Ishikawa (cell line): ENCODE results near the gene TNFSF10.

Experiments
- CEBPB ChIP-seq: IDR thresholded peaks from 2 replicates; pipeline ENCODE4 v1.6.1; 2012
- CREB1 ChIP-seq: IDR thresholded peaks from 2 replicates; pipeline ENCODE4 v1.6.1; 2012; ENCODE audit warnings: low read depth
- EGR1 ChIP-seq: IDR thresholded peaks from 2 replicates; pipeline ENCODE4 v1.6.1; 2012
- EP300 ChIP-seq: IDR thresholded peaks from 2 replicates; pipeline ENCODE4 v1.6.1; 2012; ENCODE audit warnings: borderline replicate concordance
- FOXM1 ChIP-seq: IDR thresholded peaks from 2 replicates; pipeline ENCODE4 v1.6.1; 2012; ENCODE audit warnings: low read depth, borderline replicate concordance
- MAX ChIP-seq: IDR thresholded peaks from 2 replicates; pipeline ENCODE4 v1.6.1; 2012
- NFIC ChIP-seq: IDR thresholded peaks from 2 replicates; pipeline ENCODE4 v1.6.1; 2012
- RAD21 ChIP-seq: IDR thresholded peaks from 2 replicates; pipeline ENCODE4 v1.6.1; 2012; ENCODE audit warnings: low read depth
- TAF1 ChIP-seq: IDR thresholded peaks from 2 replicates; pipeline ENCODE4 v1.6.1; 2012; ENCODE audit warnings: low read depth, mild to moderate bottlenecking
- TCF12 ChIP-seq: IDR thresholded peaks from 2 replicates; pipeline ENCODE4 v1.6.1; 2012; ENCODE audit warnings: low read depth
- TEAD4 ChIP-seq: IDR thresholded peaks from 2 replicates; pipeline ENCODE4 v1.6.1; 2012
- USF1 ChIP-seq: IDR thresholded peaks from 2 replicates; pipeline ENCODE4 v1.6.1; 2012
- YY1 ChIP-seq: IDR thresholded peaks from 2 replicates; pipeline ENCODE4 v1.6.1; 2012; ENCODE audit warnings: low read depth
- ZBTB7A ChIP-seq: IDR thresholded peaks from 2 replicates; pipeline ENCODE4 v1.6.1; 2012; ENCODE audit warnings: low read depth
- TF ChIP-seq, protein P1 (sequence below): IDR thresholded peaks from 2 replicates; pipeline ENCODE4 v1.6.1; 2012; ENCODE audit warnings: low read depth, mild to moderate bottlenecking

TNFSF10 gene

GRCh38 chr3:172542999-172543398 is 19.8 kb upstream of the TNFSF10 start:
- TF ChIP-seq CREB1 (no peak), MAX (no peak), CEBPB (no peak), USF1 (no peak), NFIC (no peak), RAD21 (no peak), YY1 (no peak), ZBTB7A (no peak), TEAD4 (no peak), EP300 (no peak), FOXM1 (no peak), TAF1 (no peak), TCF12 (no peak)
- TF ChIP-seq, protein P1, sequence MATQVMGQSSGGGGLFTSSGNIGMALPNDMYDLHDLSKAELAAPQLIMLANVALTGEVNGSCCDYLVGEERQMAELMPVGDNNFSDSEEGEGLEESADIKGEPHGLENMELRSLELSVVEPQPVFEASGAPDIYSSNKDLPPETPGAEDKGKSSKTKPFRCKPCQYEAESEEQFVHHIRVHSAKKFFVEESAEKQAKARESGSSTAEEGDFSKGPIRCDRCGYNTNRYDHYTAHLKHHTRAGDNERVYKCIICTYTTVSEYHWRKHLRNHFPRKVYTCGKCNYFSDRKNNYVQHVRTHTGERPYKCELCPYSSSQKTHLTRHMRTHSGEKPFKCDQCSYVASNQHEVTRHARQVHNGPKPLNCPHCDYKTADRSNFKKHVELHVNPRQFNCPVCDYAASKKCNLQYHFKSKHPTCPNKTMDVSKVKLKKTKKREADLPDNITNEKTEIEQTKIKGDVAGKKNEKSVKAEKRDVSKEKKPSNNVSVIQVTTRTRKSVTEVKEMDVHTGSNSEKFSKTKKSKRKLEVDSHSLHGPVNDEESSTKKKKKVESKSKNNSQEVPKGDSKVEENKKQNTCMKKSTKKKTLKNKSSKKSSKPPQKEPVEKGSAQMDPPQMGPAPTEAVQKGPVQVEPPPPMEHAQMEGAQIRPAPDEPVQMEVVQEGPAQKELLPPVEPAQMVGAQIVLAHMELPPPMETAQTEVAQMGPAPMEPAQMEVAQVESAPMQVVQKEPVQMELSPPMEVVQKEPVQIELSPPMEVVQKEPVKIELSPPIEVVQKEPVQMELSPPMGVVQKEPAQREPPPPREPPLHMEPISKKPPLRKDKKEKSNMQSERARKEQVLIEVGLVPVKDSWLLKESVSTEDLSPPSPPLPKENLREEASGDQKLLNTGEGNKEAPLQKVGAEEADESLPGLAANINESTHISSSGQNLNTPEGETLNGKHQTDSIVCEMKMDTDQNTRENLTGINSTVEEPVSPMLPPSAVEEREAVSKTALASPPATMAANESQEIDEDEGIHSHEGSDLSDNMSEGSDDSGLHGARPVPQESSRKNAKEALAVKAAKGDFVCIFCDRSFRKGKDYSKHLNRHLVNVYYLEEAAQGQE, result no peak

DNA sequence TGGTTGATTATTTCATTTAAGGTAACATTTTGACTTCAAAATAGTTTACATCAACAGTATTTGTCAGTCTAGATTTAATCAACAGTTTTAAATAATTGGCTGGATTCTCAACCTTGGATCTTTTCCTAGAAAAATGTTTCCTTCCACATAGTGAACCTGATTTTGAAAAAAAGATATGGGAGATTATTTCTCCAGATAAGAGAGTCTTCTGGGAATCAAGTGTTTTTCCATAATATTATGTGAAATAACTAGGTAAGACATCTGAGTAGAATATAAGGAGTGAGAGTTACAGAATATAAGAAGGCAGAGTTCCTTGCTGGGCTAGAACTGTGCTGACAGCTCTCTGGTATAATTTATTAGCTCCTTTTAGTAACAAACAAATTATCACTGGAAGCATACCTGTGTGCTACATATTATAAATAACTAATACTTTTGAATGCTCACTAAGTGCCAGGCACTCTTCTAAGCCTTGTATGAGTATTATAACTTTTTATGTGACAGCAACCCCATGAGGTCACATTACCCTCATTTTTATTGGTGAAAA is 18.8 kb upstream of the TNFSF10 start:
- no peak for TF ChIP-seq YY1
- no peak for TF ChIP-seq TAF1
- TF ChIP-seq, protein P1, result no peak
- no peak for TF ChIP-seq FOXM1
- no peak for TF ChIP-seq NFIC
- no peak for TF ChIP-seq CEBPB
- no peak for TF ChIP-seq USF1
- TF ChIP-seq CREB1, result no peak
- no peak for TF ChIP-seq ZBTB7A
- TF ChIP-seq MAX, result no peak
- TF ChIP-seq RAD21, result no peak
- TF ChIP-seq EGR1, result no peak
- TF ChIP-seq TEAD4, result no peak

GRCh38 chr3:172540049-172540448 is 16.8 kb upstream of the TNFSF10 start:
- TF ChIP-seq FOXM1, result no peak
- TF ChIP-seq EP300, result no peak
- no peak for TF ChIP-seq TCF12
- TF ChIP-seq NFIC, result no peak
- TF ChIP-seq EGR1, result no peak
- no peak for TF ChIP-seq MAX
- no peak for TF ChIP-seq RAD21
- TF ChIP-seq CREB1, result no peak
- no peak for TF ChIP-seq YY1
- no peak for TF ChIP-seq ZBTB7A
- no peak for TF ChIP-seq CEBPB

DNA sequence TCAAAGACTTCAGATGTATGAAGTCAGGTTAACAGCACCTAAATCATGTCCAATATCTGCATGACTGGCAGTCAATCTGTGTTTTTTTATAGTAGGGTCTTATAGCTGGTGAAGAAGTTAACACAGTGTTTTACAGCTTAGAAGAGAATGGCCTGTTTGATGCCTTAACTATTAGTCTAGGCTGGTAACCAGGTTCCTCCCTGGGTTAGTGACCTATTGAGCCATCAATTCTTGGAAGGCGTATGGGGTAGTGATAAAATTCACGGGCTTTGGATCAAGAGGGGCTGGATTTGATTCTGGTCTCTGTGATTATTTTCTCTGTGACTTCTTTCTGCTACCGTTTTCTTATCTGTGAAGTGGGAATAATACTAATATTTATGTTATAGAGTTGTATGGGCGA is 16.0 kb upstream of the TNFSF10 start:
- no peak for TF ChIP-seq CEBPB
- TF ChIP-seq USF1, result no peak
- TF ChIP-seq ZBTB7A, result no peak
- TF ChIP-seq RAD21, result no peak
- no peak for TF ChIP-seq TAF1
- TF ChIP-seq CREB1, result no peak
- TF ChIP-seq YY1, result no peak
- TF ChIP-seq EGR1, result no peak
- TF ChIP-seq NFIC, result no peak
- no peak for TF ChIP-seq FOXM1
- TF ChIP-seq, protein P1, result no peak
